GM18861 (cell line): ENCODE measurements around the gene NAA80.
"Not testable (repeated sequence)": the region's sequence is repeated elsewhere in the genome, so short reads cannot be mapped to it uniquely, and the experiment has no call there.

Experiments used
- ATAC-seq: cut with Tn5 transposase; IDR thresholded peaks from one replicate; pipeline ENCODE4 v1.9.1; 2021; ENCODE audit not compliant: unreplicated experiment

The NAA80 gene

GRCh38 chr3:50316657-50317242 lies 17.5 kb upstream of the NAA80 start:
- no peak for ATAC-seq

GRCh38 chr3:50314816-50315215 lies 15.6 kb upstream of the NAA80 start:
- ATAC-seq = no peak

GRCh38 chr3:50314342-50314741 lies 15.1 kb upstream of the NAA80 start:
- ATAC-seq = no peak

GRCh38 chr3:50312041-50312440 lies 12.8 kb upstream of the NAA80 start:
- not testable (repeated sequence) for ATAC-seq

- ATAC-seq = no peak
Observed at GRCh38 chr3:50304601-50305000, 5.4 kb upstream of the NAA80 start.

GRCh38 chr3:50303013-50303815 lies 4.0 kb upstream of the NAA80 start, which contains the start of gene HYAL1:
Gene HYAL1 (minus strand): TSS chr3:50303574. CDS start chr3:50302956, 618 bp downstream.
- no peak for ATAC-seq

- no peak for ATAC-seq
Observed at GRCh38 chr3:50302095-50303012, 3.1 kb upstream of the NAA80 start.

GRCh38 chr3:50300681-50301254 lies 1.6 kb upstream of the NAA80 start:
- ATAC-seq = no peak

GRCh38 chr3:50299929-50300680 lies 900 bp upstream of the NAA80 start:
- ATAC-seq = no peak

GRCh38 chr3:50299638-50299928 lies 378 bp upstream of the NAA80 start:
- ATAC-seq = no peak

GRCh38 chr3:50297896-50298725 lies 1.1 kb downstream of the NAA80 start:
- ATAC-seq = no peak

GRCh38 chr3:50297384-50297775 lies 1.8 kb downstream of the NAA80 start:
- ATAC-seq = no peak

- no peak for ATAC-seq
Observed at GRCh38 chr3:50296721-50297383, 2.4 kb downstream of the NAA80 start.

- ATAC-seq = no peak
Observed at GRCh38 chr3:50295553-50296431, 3.4 kb downstream of the NAA80 start.

- no peak for ATAC-seq
Observed at GRCh38 chr3:50294492-50295403, 4.5 kb downstream of the NAA80 start.

- no peak for ATAC-seq
Observed at GRCh38 chr3:50294089-50294488, 5.1 kb downstream of the NAA80 start.

- no peak for ATAC-seq
Observed at GRCh38 chr3:50293079-50293801, 6.0 kb downstream of the NAA80 start.
